B cell (primary cell): Measurements from ENCODE around the gene NEU4. TPM values are rescaled to one million over a fixed set of nuclear protein-coding genes. Genes with fewer than 3 reads are reported as not detected.

ENCODE experiments used
- ATAC-seq: fragments of 200-7000 bp; cut with Tn5 transposase; one replicate; pipeline ENCODE4 v1.10.0; 2021; ENCODE audit warnings: low read depth, mild to moderate bottlenecking, moderate number of reproducible peaks, moderate library complexity
- CTCF ChIA-PET: fragments of 350-600 bp; sonication (Branson Sonifier 250); formaldehyde crosslinking; loops from one replicate; lab custom pipeline; 2021; ENCODE audit warnings: antibody characterized with exemption, inconsistent platforms; lab: Charles Lee
- POLR2A ChIA-PET: fragments of 350-600 bp; sonication (Branson Sonifier 250); formaldehyde crosslinking; loops from one replicate; lab custom pipeline; 2021; ENCODE audit warnings: antibody characterized with exemption; lab: Charles Lee
- DNase-seq: peaks from one replicate; pipeline ENCODE4 v3.0.0; 2013
- H2AFZ ChIP-seq: 2 replicates; pipeline ENCODE4 v1.6.1; 2012; ENCODE audit warnings: mild to moderate bottlenecking, low read depth, low read length; ENCODE audit not compliant: insufficient read depth, poor library complexity, severe bottlenecking
- H3K27ac ChIP-seq, 2 donors: 1 replicate in 1 of 2; 2 replicates in 1 of 2; pipeline ENCODE4 v1.5.1; 2012 to 2013; ENCODE audit warnings: low read length in 2 of 2, mild to moderate bottlenecking in 2 of 2, moderate library complexity in 1 of 2
- H3K27me3 ChIP-seq, 4 experiments: fragments of 200-600 bp in 1 of 4; sonication (generic) in 1 of 4; replicated peaks in 1 of 4; 1 replicate in 2 of 4; 2 replicates in 2 of 4; pipeline versions ENCODE4 v1.6.1 to v1.7.0; 2013 to 2016; ENCODE audit warnings: low read length in 3 of 4, mild to moderate bottlenecking in 2 of 4, mixed read lengths in 1 of 4, moderate library complexity in 1 of 4; ENCODE audit not compliant: insufficient read depth in 4 of 4, control insufficient read depth in 3 of 4; ENCODE audit errors: control extremely low read depth in 1 of 4
- H3K36me3 ChIP-seq, 2 experiments: replicated peaks in 1 of 2; 1 replicate in 1 of 2; 2 replicates in 1 of 2; pipeline versions ENCODE4 v1.6.1 to v1.7.1; 2013; ENCODE audit warnings: low read length in 1 of 2; ENCODE audit not compliant: insufficient read depth in 2 of 2, control insufficient read depth in 1 of 2; ENCODE audit errors: control extremely low read depth in 1 of 2, extremely low read depth in 1 of 2
- H3K4me1 ChIP-seq, 2 donors: fragments of 200-600 bp in 1 of 2; sonication (generic) in 1 of 2; 1 replicate in 1 of 2; 2 replicates in 1 of 2; pipeline versions ENCODE4 v1.5.1 to v1.6.1; 2013 to 2017; ENCODE audit warnings: low read length in 2 of 2; ENCODE audit not compliant: control insufficient read depth in 2 of 2, insufficient read depth in 2 of 2
- H3K4me2 ChIP-seq: replicated peaks from 2 replicates; pipeline ENCODE3; 2012; ENCODE audit warnings: mild to moderate bottlenecking, low read depth, low read length; ENCODE audit not compliant: poor library complexity, severe bottlenecking
- H3K4me3 ChIP-seq, 5 experiments: fragments of 200-600 bp in 1 of 5; sonication (generic) in 1 of 5; 1 replicate in 3 of 5; 2 replicates in 2 of 5; pipeline versions ENCODE4 v1.5.1 to v1.7.0; 2011 to 2016; ENCODE audit warnings: low read length in 4 of 5, mild to moderate bottlenecking in 4 of 5, low read depth in 2 of 5, control low read depth in 1 of 5, moderate library complexity in 1 of 5; ENCODE audit not compliant: insufficient read depth in 1 of 5; ENCODE audit errors: control extremely low read depth in 1 of 5, extremely low read depth in 1 of 5
- H3K79me2 ChIP-seq: fragments of 200-600 bp; sonication (generic); one replicate; pipeline ENCODE4 v1.6.0; 2016; ENCODE audit warnings: low read length; ENCODE audit not compliant: control insufficient read depth, insufficient read depth
- H3K9ac ChIP-seq: fragments of 200-600 bp; sonication (generic); 2 replicates; pipeline ENCODE4 v1.6.1; 2017; ENCODE audit warnings: mild to moderate bottlenecking, low read length, moderate library complexity
- H3K9me3 ChIP-seq, 3 donors: one replicate each; pipeline versions ENCODE4 v1.6.1 to v1.7.1; 2013; ENCODE audit warnings: low read length in 2 of 3; ENCODE audit not compliant: control insufficient read depth in 2 of 3, insufficient read depth in 1 of 3; ENCODE audit errors: control extremely low read depth in 1 of 3
- H4K20me1 ChIP-seq: 2 replicates; pipeline ENCODE4 v1.6.0; 2012; ENCODE audit warnings: mild to moderate bottlenecking, low read length; ENCODE audit not compliant: insufficient read depth, control insufficient read depth, poor library complexity, severe bottlenecking
- H3K27ac Mint-ChIP-seq: one replicate; pipeline ENCODE4 v1.8.0; 2021; ENCODE audit warnings: mixed read lengths
- H3K27me3 Mint-ChIP-seq: one replicate; pipeline ENCODE4 v1.8.0; 2021; ENCODE audit warnings: mixed read lengths
- H3K4me1 Mint-ChIP-seq: one replicate; pipeline ENCODE4 v1.8.0; 2021; ENCODE audit warnings: mixed read lengths
- H3K4me3 Mint-ChIP-seq: one replicate; pipeline ENCODE4 v1.8.0; 2021; ENCODE audit warnings: mixed read lengths
- H3K9me3 Mint-ChIP-seq: one replicate; pipeline ENCODE4 v1.8.0; 2022; ENCODE audit warnings: mixed read lengths; ENCODE audit not compliant: insufficient read depth
- CTCF ChIP-seq: fragments of 200-600 bp; IDR thresholded peaks from one replicate; pipeline ENCODE4 v1.8.0; 2022; ENCODE audit warnings: antibody characterized with exemption, mild to moderate bottlenecking
- EZH2 ChIP-seq: IDR thresholded peaks from 2 replicates; pipeline ENCODE4 v1.6.1; 2012; ENCODE audit warnings: borderline replicate concordance, low read depth, mild to moderate bottlenecking, moderate library complexity, low read length; ENCODE audit not compliant: insufficient read depth, poor library complexity, severe bottlenecking
- WGBS: methylation state at CpG from one replicate; pipeline ENCODE4 v1.1.5; 2013; ENCODE audit warnings: missing lambda C conversion rate; ENCODE audit not compliant: insufficient coverage; 5-methylcytosine and 5-hydroxymethylcytosine counted together
- intact Hi-C: fragments of 100-400 bp; cut with micrococcal nuclease; formaldehyde crosslinking; loops from one replicate; pipeline ENCODE4 v1.10.0; 2022
- polyA plus RNA-seq: library from polyadenylated mRNA; depleted of rRNA; stranded (reverse); fragments of >200 nt; gene quantifications from 2 replicates; pipeline ENCODE4 v1.2.3, GENCODE V29; 2012
- total RNA-seq, 2 donors: library from RNA; stranded (reverse); fragments of 120-200 nt in 1 of 2; gene quantifications; 1 replicate in 1 of 2; 2 replicates in 1 of 2; pipeline versions ENCODE4 v1.2.3 to v1.2.4, GENCODE V29; 2013 to 2022

The NEU4 gene
- total and polyA plus RNA-seq, 2 donors (not counting 1 experiment from before 2014, with no cell fraction given): 0.19 TPM; not detected in 1

DNA sequence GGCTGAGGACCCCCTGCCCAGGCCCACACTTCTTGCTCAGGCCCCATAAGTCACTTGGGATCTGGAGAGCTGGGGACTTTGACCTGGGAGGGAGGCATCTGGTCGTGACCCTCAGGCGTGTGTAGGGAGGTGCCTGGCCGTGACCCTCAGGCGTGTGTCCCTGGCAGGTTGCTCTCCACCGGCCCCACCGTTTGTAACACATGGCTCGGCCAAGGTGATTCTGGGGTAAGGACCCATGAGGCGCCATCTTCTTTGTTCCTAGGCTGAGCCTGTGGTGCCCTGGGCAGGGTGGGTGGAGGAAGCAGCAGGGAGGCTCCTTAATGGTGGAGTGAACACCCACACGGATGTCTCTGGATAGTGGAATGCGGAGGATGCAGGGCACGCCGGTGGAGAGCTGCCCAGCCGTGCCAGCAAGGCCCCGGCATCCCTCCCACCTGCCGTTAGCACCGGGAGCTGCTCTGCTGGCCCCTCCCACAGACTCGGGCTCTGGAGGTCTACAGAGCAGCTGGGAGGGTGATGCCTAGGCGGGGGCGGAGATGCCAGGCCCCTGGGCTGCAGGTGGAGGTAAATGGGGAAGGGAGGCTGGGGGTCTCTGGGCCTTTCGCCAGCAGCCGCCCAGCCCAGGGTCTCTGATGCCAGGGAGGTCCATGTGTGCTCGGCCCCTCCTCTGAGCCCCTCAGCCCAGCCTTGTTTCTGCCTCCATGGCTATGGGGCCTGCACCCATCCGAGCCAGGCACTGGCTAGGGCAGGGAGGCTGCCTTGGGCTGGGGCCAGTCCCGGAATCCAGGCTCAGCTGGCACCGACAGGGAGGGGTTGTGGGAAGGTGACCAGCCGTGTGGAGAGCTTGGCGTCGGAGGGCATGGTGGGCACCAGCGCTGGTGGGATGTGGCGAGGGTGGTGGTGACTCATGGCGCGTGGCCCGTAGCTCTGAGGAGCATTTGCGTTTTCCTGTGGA is 33.5 kb upstream of the NEU4 start:
- H3K4me1 Mint-ChIP-seq: peaks cover 9% of the 10 kb centered on the region
- peaks cover 0 to 15% of the 10 kb centered on the region in 2 donors for H3K4me1 ChIP-seq
- H3K27ac ChIP-seq: no peak overlapping the region
- peaks cover 4% of the 10 kb centered on the region for H3K27me3 Mint-ChIP-seq
- TF ChIP-seq CTCF (no peak), EZH2 (no peak)
- ChIA-PET POLR2A (no interaction called here), CTCF (no interaction called here)
- no peak overlapping the region for H2AFZ ChIP-seq
- H3K79me2 ChIP-seq: no peaks in the 10 kb centered on the region
- H3K36me3 ChIP-seq: no peaks in the 10 kb centered on the region
- H3K4me2 ChIP-seq: no peak overlapping the region
- ATAC-seq: no peak
- H3K9ac ChIP-seq: no peak overlapping the region
- no peak overlapping the region for H3K4me3 ChIP-seq
- peaks cover 0 to under 1% (median 0%) of the 10 kb centered on the region in 3 donors for H3K9me3 ChIP-seq
- no peak for DNase-seq
- H3K27ac Mint-ChIP-seq: no peak overlapping the region
- 93% methylated on average over 33 of the region's 34 CpGs for WGBS
- no peaks in the 10 kb centered on the region for H3K9me3 Mint-ChIP-seq
- intact Hi-C loops: no loop called here
- H4K20me1 ChIP-seq: no peaks in the 10 kb centered on the region
- no peak overlapping the region for H3K4me3 Mint-ChIP-seq
- H3K27me3 ChIP-seq: peaks cover 0 to 13% (median 0%) of the 10 kb centered on the region in 4 experiments
